H1 (cell line): ENCODE results near the gene TRNP1.

Source experiments
- CHD2 ChIP-seq: IDR thresholded peaks from 2 replicates; pipeline ENCODE4 v1.6.1; 2012; ENCODE audit warnings: low read length, improper control_type of control experiment
- CTCF ChIP-seq, 3 experiments: IDR thresholded peaks; 1 replicate in 2 of 3; 2 replicates in 1 of 3; pipeline versions ENCODE4 v1.5.1 to v1.6.1; 2011; ENCODE audit warnings: low read length in 3 of 3, mild to moderate bottlenecking in 3 of 3, inconsistent platforms in 2 of 3, low read depth in 1 of 3, moderate library complexity in 1 of 3; ENCODE audit not compliant: insufficient read depth in 1 of 3; ENCODE audit errors: control extremely low read depth in 1 of 3
- EP300 ChIP-seq, 2 experiments: IDR thresholded peaks; 1 replicate in 1 of 2; 2 replicates in 1 of 2; pipeline ENCODE4 v1.6.1; 2011 to 2012; ENCODE audit warnings: low read depth in 2 of 2, low read length in 2 of 2, mild to moderate bottlenecking in 2 of 2, borderline replicate concordance in 1 of 2, inconsistent platforms in 1 of 2, moderate library complexity in 1 of 2
- EZH2 ChIP-seq: fragments of 200-600 bp; sonication (generic); IDR thresholded peaks from 2 replicates; pipeline ENCODE4 v1.7.1; 2012; ENCODE audit warnings: low read depth, mild to moderate bottlenecking, moderate library complexity, low read length, inconsistent platforms; ENCODE audit not compliant: severe bottlenecking
- GABPA ChIP-seq: IDR thresholded peaks from 2 replicates; pipeline ENCODE4 v1.6.1; 2011; ENCODE audit warnings: mild to moderate bottlenecking, low read length, moderate library complexity, borderline replicate concordance; ENCODE audit not compliant: insufficient read depth
- HDAC2 ChIP-seq, 2 experiments: fragments of 300-600 bp in 1 of 2; sonication (generic) in 1 of 2; IDR thresholded peaks; 2 replicates each; pipeline ENCODE4 v1.6.1; 2011 to 2012; ENCODE audit warnings: low read depth in 2 of 2, low read length in 2 of 2, mild to moderate bottlenecking in 2 of 2, moderate library complexity in 2 of 2, borderline replicate concordance in 1 of 2, inconsistent platforms in 1 of 2
- KDM1A ChIP-seq: fragments of 200-600, 300-600 bp; sonication (generic); IDR thresholded peaks from 2 replicates; pipeline ENCODE4 v1.7.1; 2016; ENCODE audit warnings: mild to moderate bottlenecking, low read length, borderline replicate concordance
- MAX ChIP-seq: IDR thresholded peaks from 2 replicates; pipeline ENCODE4 v1.6.1; 2012; ENCODE audit warnings: inconsistent platforms
- POLR2A ChIP-seq, 2 experiments: IDR thresholded peaks; 1 replicate in 1 of 2; 2 replicates in 1 of 2; pipeline ENCODE4 v1.6.1; 2011; ENCODE audit warnings: low read depth in 2 of 2, low read length in 2 of 2, mild to moderate bottlenecking in 2 of 2; ENCODE audit errors: control extremely low read depth in 1 of 2
- RBBP5 ChIP-seq: IDR thresholded peaks from 2 replicates; pipeline ENCODE4 v1.7.1; 2012; ENCODE audit warnings: low read depth, mild to moderate bottlenecking, inconsistent platforms, low read length, moderate library complexity, borderline replicate concordance
- RNF2 ChIP-seq: fragments of 200-900, 300-1000 bp; sonication (generic); IDR thresholded peaks from 2 replicates; pipeline ENCODE4 v1.7.1; 2016; ENCODE audit warnings: borderline replicate concordance, low read depth, mild to moderate bottlenecking, antibody characterized with exemption, low read length; ENCODE audit not compliant: poor library complexity, severe bottlenecking; ENCODE audit errors: missing control alignments
- YY1 ChIP-seq: IDR thresholded peaks from 2 replicates; pipeline ENCODE4 v1.6.1; 2011; ENCODE audit warnings: low read depth, mild to moderate bottlenecking, low read length

GRCh38 chr1:26945138-26945537, 48.4 kb upstream of the TRNP1 start:
- TF ChIP-seq MAX (no peak), POLR2A (IDR thresholded peaks at IDR 0.05; ENCODE audit: control extremely low read depth in 1 of 2, low read depth in 2 of 2, low read length in 2 of 2) (no peak), EZH2 (no peak), GABPA (no peak), HDAC2 (IDR thresholded peaks at IDR 0.05; ENCODE audit: borderline replicate concordance in 1 of 2, low read depth in 2 of 2, low read length in 2 of 2) (no peak), RNF2 (no peak), EP300 (IDR thresholded peaks at IDR 0.05; ENCODE audit: borderline replicate concordance in 1 of 2, low read depth in 2 of 2, low read length in 2 of 2) (no peak), CTCF (IDR thresholded peaks at IDR 0.05; ENCODE audit: control extremely low read depth in 1 of 3, insufficient read depth in 1 of 3, low read depth in 1 of 3, low read length in 3 of 3) (no peak), YY1 (no peak), RBBP5 (no peak), KDM1A (no peak), CHD2 (no peak)
